SK-N-SH treated with all-trans-retinoic acid at 6 μM for 48 hours (cell line): Measurements from ENCODE around the gene PEX5.

ENCODE experiments used
- CSDC2 ChIP-seq: fragments of 250-450 bp; sonication (Bioruptor Pico); IDR thresholded peaks from 2 replicates; pipeline ENCODE4 v1.5.0; 2020; ENCODE audit warnings: mild to moderate bottlenecking, moderate library complexity
- ESRRG ChIP-seq: fragments of 250-450 bp; sonication (Bioruptor Pico); IDR thresholded peaks from 2 replicates; pipeline ENCODE4 v1.6.1; 2021; ENCODE audit warnings: mild to moderate bottlenecking
- OSR1 ChIP-seq: fragments of 250-450 bp; sonication (Bioruptor Pico); IDR thresholded peaks from 2 replicates; pipeline ENCODE4 v1.8.0; 2022; ENCODE audit warnings: moderate library complexity, mild to moderate bottlenecking, inconsistent platforms
- PPARA ChIP-seq: fragments of 250-450 bp; sonication (Bioruptor Pico); IDR thresholded peaks from 2 replicates; pipeline ENCODE4 v1.5.0; 2020; ENCODE audit warnings: mild to moderate bottlenecking, borderline replicate concordance
- SNAI2 ChIP-seq: fragments of 250-450 bp; sonication (Bioruptor Pico); IDR thresholded peaks from 2 replicates; pipeline ENCODE4 v1.5.0; 2020; ENCODE audit warnings: mild to moderate bottlenecking, moderate library complexity
- ZFP30 ChIP-seq: fragments of 450-650 bp; formaldehyde crosslinking; IDR thresholded peaks from 2 replicates; pipeline ENCODE4 v1.5.0; 2022; ENCODE audit warnings: mild to moderate bottlenecking, moderate library complexity
- ZNF565 ChIP-seq: fragments of 450-650 bp; formaldehyde crosslinking; conservative IDR thresholded peaks from 2 replicates; pipeline ENCODE4 v1.5.0; 2020; ENCODE audit warnings: low read depth, mild to moderate bottlenecking, moderate library complexity
- ZNF8 ChIP-seq: fragments of 450-650 bp; formaldehyde crosslinking; IDR thresholded peaks from 2 replicates; pipeline ENCODE4 v1.5.0; 2020; ENCODE audit warnings: mild to moderate bottlenecking, moderate library complexity
- TF ChIP-seq, protein P1 (sequence below): fragments of 250-450 bp; sonication (Bioruptor Pico); IDR thresholded peaks from 2 replicates; pipeline ENCODE4 v1.5.0; 2020; ENCODE audit warnings: mild to moderate bottlenecking, moderate library complexity

DNA sequence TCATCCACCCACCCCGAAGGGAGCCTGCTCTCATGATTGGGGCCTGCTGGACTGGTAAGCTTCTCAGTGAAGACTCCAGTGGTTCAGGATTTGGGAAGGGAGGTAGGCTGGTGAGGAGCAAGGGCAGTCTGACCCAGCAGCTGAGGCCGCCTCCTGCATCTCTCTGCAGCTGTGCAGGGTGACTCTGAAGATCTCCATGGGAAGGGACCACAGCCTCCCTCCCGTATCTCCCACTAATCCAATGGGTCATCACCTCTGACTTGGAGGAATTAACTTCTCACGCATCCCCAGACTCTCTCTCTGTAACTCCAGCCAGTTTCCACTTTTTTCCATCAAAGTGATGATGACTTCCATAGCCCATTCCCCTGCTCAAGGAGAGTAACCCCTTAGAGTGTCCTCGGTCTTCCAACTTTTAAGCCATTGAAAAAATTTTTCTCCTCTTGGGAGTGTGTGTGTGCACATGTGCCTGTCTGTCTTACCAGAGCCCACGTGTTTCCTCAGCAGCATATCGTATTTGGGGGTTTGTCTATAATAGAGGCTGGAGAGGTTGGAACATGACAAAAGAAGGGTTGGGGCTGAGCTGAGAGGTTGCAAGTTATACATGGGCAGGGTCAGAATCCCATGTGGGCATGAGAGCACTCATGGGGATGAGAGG is 48.0 kb upstream of the PEX5 start:
- TF ChIP-seq PPARA (CRISPR knock-in tag) (no peak), ZNF8 (no peak), ZFP30 (CRISPR knock-in tag) (no peak), ZNF565 (CRISPR knock-in tag) (no peak), ESRRG (CRISPR knock-in tag) (no peak), CSDC2 (CRISPR knock-in tag) (no peak), OSR1 (no peak), SNAI2 (CRISPR knock-in tag) (no peak)
- TF ChIP-seq, protein P1, sequence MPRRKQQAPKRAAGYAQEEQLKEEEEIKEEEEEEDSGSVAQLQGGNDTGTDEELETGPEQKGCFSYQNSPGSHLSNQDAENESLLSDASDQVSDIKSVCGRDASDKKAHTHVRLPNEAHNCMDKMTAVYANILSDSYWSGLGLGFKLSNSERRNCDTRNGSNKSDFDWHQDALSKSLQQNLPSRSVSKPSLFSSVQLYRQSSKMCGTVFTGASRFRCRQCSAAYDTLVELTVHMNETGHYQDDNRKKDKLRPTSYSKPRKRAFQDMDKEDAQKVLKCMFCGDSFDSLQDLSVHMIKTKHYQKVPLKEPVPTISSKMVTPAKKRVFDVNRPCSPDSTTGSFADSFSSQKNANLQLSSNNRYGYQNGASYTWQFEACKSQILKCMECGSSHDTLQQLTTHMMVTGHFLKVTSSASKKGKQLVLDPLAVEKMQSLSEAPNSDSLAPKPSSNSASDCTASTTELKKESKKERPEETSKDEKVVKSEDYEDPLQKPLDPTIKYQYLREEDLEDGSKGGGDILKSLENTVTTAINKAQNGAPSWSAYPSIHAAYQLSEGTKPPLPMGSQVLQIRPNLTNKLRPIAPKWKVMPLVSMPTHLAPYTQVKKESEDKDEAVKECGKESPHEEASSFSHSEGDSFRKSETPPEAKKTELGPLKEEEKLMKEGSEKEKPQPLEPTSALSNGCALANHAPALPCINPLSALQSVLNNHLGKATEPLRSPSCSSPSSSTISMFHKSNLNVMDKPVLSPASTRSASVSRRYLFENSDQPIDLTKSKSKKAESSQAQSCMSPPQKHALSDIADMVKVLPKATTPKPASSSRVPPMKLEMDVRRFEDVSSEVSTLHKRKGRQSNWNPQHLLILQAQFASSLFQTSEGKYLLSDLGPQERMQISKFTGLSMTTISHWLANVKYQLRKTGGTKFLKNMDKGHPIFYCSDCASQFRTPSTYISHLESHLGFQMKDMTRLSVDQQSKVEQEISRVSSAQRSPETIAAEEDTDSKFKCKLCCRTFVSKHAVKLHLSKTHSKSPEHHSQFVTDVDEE (CRISPR knock-in tag), result no peak
